ENCODE measurements around the gene BMAL2.

BMAL2 gene

DNA sequence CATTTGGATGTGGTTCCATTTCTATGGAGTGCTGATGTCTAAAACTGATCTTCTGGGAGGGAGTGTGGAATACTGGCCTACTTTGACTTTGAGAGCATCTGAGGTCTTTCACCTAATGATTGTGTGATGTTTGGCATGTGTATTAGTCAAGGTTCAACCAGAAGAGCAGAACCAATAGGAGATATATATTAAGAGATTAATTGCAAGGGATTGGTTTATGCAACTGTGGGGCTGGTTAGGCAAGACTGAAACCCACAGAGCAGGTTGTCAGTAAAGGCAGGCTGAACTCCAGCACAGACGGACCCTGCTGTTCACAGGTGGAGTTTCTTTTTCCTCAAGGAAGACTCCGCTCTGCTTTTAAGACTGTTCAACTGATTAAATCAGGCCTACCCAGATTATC lies 11.6 kb downstream of the BMAL2 start:
- Histone ChIP-seq H3K4me2 (ENCODE audit: low read length) (no peak overlapping the region), H3K36me3 (ENCODE audit: control insufficient read depth, insufficient read depth, low read length) (no peaks in the 10 kb centered on the region), H2AFZ (no peak overlapping the region), H3K9me3 (ENCODE audit: control insufficient read depth, low read length) (no peaks in the 10 kb centered on the region), H3K27ac (no peak overlapping the region), H3K9ac (no peak overlapping the region), H3K4me1 (no peaks in the 10 kb centered on the region), H3K27me3 (ENCODE audit: control insufficient read depth, insufficient read depth, low read length) (no peaks in the 10 kb centered on the region), H3K4me3 (ENCODE audit: low read depth, low read length) (no peak overlapping the region), H3K79me2 (no peaks in the 10 kb centered on the region)
- TF ChIP-seq, protein P1, sequence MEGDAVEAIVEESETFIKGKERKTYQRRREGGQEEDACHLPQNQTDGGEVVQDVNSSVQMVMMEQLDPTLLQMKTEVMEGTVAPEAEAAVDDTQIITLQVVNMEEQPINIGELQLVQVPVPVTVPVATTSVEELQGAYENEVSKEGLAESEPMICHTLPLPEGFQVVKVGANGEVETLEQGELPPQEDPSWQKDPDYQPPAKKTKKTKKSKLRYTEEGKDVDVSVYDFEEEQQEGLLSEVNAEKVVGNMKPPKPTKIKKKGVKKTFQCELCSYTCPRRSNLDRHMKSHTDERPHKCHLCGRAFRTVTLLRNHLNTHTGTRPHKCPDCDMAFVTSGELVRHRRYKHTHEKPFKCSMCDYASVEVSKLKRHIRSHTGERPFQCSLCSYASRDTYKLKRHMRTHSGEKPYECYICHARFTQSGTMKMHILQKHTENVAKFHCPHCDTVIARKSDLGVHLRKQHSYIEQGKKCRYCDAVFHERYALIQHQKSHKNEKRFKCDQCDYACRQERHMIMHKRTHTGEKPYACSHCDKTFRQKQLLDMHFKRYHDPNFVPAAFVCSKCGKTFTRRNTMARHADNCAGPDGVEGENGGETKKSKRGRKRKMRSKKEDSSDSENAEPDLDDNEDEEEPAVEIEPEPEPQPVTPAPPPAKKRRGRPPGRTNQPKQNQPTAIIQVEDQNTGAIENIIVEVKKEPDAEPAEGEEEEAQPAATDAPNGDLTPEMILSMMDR (IDR thresholded peaks at IDR 0.05), result no peak

DNA sequence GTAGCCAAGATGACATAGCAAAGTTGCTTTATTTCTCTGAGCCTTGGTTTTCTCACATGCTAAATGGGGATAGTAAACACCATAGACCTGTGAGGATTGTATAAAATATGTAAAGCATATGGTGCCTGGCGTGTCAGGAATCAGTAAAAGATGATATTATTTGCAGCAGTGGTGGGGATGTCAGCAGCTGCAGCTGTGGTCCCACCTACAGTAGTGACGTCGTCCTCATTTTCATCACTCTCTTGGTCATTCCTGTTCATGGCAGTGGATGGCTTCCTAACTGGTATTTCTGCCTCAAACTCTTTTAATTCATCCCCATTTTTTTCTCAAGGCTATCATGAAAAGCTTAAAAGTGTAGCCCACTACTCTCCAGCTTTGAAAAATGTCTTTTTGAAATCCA lies 12.1 kb downstream of the BMAL2 start:
- no peaks in the 10 kb centered on the region for H3K4me1 ChIP-seq
- no peaks in the 10 kb centered on the region for H3K27me3 ChIP-seq (ENCODE audit: control insufficient read depth, insufficient read depth, low read length)
- H3K9ac ChIP-seq, result no peak overlapping the region
- H3K4me2 ChIP-seq (ENCODE audit: low read length), result no peak overlapping the region
- H3K79me2 ChIP-seq, result no peaks in the 10 kb centered on the region
- H2AFZ ChIP-seq, result no peak overlapping the region
- H3K36me3 ChIP-seq (ENCODE audit: control insufficient read depth, insufficient read depth, low read length), result no peaks in the 10 kb centered on the region
- H3K9me3 ChIP-seq (ENCODE audit: control insufficient read depth, low read length), result no peaks in the 10 kb centered on the region
- no peak overlapping the region for H3K27ac ChIP-seq
- no peak overlapping the region for H3K4me3 ChIP-seq (ENCODE audit: low read depth, low read length)
- TF ChIP-seq, protein P1 (IDR thresholded peaks at IDR 0.05), result no peak

DNA sequence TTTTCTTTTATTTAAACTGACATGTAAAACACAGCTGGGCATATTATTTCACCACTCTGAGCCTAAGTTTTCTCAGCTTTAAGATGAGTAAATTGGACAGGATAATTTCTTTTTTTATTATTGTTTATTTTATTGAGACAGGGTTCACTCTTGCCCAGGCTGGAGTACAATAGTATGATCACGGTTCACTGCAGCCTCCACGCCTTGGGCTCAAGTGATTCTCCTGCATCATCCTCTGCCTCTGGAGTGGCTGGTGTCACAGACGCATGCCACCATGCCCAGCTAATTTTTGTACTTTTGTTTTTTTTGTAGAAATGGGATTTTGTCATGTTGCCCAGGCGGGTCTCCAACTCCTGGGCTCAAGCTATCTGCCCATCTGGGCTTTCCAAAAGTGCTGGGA lies 12.7 kb downstream of the BMAL2 start:
- H3K27me3 ChIP-seq (ENCODE audit: control insufficient read depth, insufficient read depth, low read length), result no peaks in the 10 kb centered on the region
- no peaks in the 10 kb centered on the region for H3K9me3 ChIP-seq (ENCODE audit: control insufficient read depth, low read length)
- no peak overlapping the region for H3K27ac ChIP-seq
- H3K4me1 ChIP-seq, result no peaks in the 10 kb centered on the region
- H3K4me3 ChIP-seq (ENCODE audit: low read depth, low read length), result no peak overlapping the region
- no peak overlapping the region for H2AFZ ChIP-seq
- H3K4me2 ChIP-seq (ENCODE audit: low read length), result no peak overlapping the region
- no peaks in the 10 kb centered on the region for H3K36me3 ChIP-seq (ENCODE audit: control insufficient read depth, insufficient read depth, low read length)
- no peaks in the 10 kb centered on the region for H3K79me2 ChIP-seq
- TF ChIP-seq, protein P1 (IDR thresholded peaks at IDR 0.05), result no peak
- H3K9ac ChIP-seq, result no peak overlapping the region

DNA sequence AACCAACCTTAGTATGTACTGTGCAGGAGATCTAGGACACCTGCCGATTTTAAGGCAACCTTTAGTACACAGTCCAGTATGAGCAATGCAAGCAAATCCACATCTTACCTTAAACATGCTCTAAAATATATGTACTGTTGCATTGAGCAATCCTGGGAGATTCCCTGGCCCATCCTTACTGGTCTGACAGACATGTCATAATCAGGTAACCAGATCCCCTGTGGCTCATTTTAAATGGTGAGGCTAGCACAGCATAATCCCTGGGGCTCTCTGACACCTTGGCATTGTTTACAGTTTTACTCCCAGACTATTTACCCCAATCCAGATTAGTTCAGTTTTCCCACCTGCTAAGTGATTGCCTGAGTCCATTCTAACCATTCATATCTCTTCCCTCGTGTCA lies 15.1 kb downstream of the BMAL2 start:
- Histone ChIP-seq H3K36me3 (ENCODE audit: control insufficient read depth, insufficient read depth, low read length) (no peaks in the 10 kb centered on the region), H3K4me3 (ENCODE audit: low read depth, low read length) (no peak overlapping the region), H3K79me2 (no peaks in the 10 kb centered on the region), H3K9me3 (ENCODE audit: control insufficient read depth, low read length) (no peaks in the 10 kb centered on the region), H2AFZ (no peak overlapping the region), H3K27ac (no peak overlapping the region), H3K27me3 (ENCODE audit: control insufficient read depth, insufficient read depth, low read length) (no peaks in the 10 kb centered on the region), H3K4me2 (ENCODE audit: low read length) (no peak overlapping the region), H3K9ac (no peak overlapping the region), H3K4me1 (no peaks in the 10 kb centered on the region)
- TF ChIP-seq, protein P1 (IDR thresholded peaks at IDR 0.05), result no peak

DNA sequence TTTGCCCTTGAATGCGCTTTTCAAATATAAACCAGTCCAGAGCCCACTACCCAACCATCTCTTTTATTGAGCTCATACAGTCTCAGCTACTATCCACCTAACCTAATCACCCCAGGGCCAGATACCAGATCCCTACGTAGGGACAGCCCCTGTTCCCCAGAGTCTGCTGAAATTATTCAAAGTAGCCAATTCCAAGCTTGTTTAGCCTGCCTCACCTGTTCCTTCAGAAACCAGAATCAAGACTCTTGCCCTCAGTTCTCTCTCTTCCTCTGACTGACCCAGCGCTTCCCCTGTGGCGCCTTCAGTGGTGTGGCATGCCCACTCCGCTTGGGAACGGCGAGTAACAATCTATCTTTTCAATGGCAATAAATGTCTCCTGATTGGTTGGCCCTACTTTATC lies 18.8 kb downstream of the BMAL2 start:
- H3K4me3 ChIP-seq (ENCODE audit: low read depth, low read length), result no peak overlapping the region
- no peak overlapping the region for H3K27ac ChIP-seq
- no peaks in the 10 kb centered on the region for H3K79me2 ChIP-seq
- H3K9me3 ChIP-seq (ENCODE audit: control insufficient read depth, low read length), result no peaks in the 10 kb centered on the region
- no peaks in the 10 kb centered on the region for H3K36me3 ChIP-seq (ENCODE audit: control insufficient read depth, insufficient read depth, low read length)
- no peak overlapping the region for H3K9ac ChIP-seq
- H2AFZ ChIP-seq, result no peak overlapping the region
- TF ChIP-seq, protein P1 (IDR thresholded peaks at IDR 0.05), result no peak
- H3K4me1 ChIP-seq, result no peaks in the 10 kb centered on the region
- H3K4me2 ChIP-seq (ENCODE audit: low read length), result no peak overlapping the region
- H3K27me3 ChIP-seq (ENCODE audit: control insufficient read depth, insufficient read depth, low read length), result no peaks in the 10 kb centered on the region

Data from parathyroid adenoma (tissue), 2 donors.